Renal cortex interstitium (tissue), 15 donors: ENCODE measurements around the gene ATRN. TPM values are rescaled to one million over a fixed set of nuclear protein-coding genes. Genes with fewer than 3 reads are reported as not detected.
"Not testable (repeated sequence)": the region's sequence is repeated elsewhere in the genome, so short reads cannot be mapped to it uniquely, and the experiment has no call there.

ENCODE experiments used
- DNase-seq, 11 donors: peaks; one replicate each; pipeline ENCODE4 v3.0.0-alpha.2; 2013; ENCODE audit warnings: low read depth in 9 of 11, low spot score in 4 of 11; ENCODE audit errors: extremely low read depth in 1 of 11
- long read RNA-seq, 16 experiments: transcript quantifications; one replicate each; lab custom pipeline, GENCODE V29; 2026
- polyA plus RNA-seq, 3 donors: library from polyadenylated mRNA; unstranded; fragments of 120-200 nt; gene quantifications; one replicate each; pipeline ENCODE4 v1.2.1, GENCODE V29; 2013; ENCODE audit not compliant: insufficient read length in 3 of 3

The ATRN gene
- polyA plus RNA-seq = 10 to 100 TPM; 49.6 to 53.7 (median 51.5) TPM
- long read RNA-seq, donor 1, full-length matches to known transcripts = 2 of 16 reads
- long read RNA-seq, donor 1, partial matches to known transcripts = 14 of 16 reads
- long read RNA-seq, donor 1, other reads (novel, unspliced or antisense) = 0 of 16 reads
- long read RNA-seq, donor 2 = 0 reads
- long read RNA-seq, donor 3, full-length matches to known transcripts = 3 of 23 reads
- long read RNA-seq, donor 3, partial matches to known transcripts = 20 of 23 reads
- long read RNA-seq, donor 3, other reads (novel, unspliced or antisense) = 0 of 23 reads
- long read RNA-seq, donor 4, full-length matches to known transcripts = 2 of 18 reads
- long read RNA-seq, donor 4, partial matches to known transcripts = 16 of 18 reads
- long read RNA-seq, donor 4, other reads (novel, unspliced or antisense) = 0 of 18 reads
- long read RNA-seq, donor 5, full-length matches to known transcripts = 6 of 51 reads
- long read RNA-seq, donor 5, partial matches to known transcripts = 45 of 51 reads
- long read RNA-seq, donor 5, other reads (novel, unspliced or antisense) = 0 of 51 reads
- long read RNA-seq, donor 6, full-length matches to known transcripts = 5 of 19 reads
- long read RNA-seq, donor 6, partial matches to known transcripts = 14 of 19 reads
- long read RNA-seq, donor 6, other reads (novel, unspliced or antisense) = 0 of 19 reads
- long read RNA-seq, donor 7, partial matches to known transcripts = 33 of 37 reads
- long read RNA-seq, donor 7, other reads (novel, unspliced or antisense) = 0 of 37 reads
- long read RNA-seq, donor 8, full-length matches to known transcripts = 3 of 35 reads
- long read RNA-seq, donor 8, partial matches to known transcripts = 32 of 35 reads
- long read RNA-seq, donor 8, other reads (novel, unspliced or antisense) = 0 of 35 reads
- long read RNA-seq, donor 9, partial matches to known transcripts = 34 of 35 reads
- long read RNA-seq, donor 9, other reads (novel, unspliced or antisense) = 0 of 35 reads
- long read RNA-seq, donor 10, partial matches to known transcripts = 5 of 5 reads
- long read RNA-seq, donor 10, other reads (novel, unspliced or antisense) = 0 of 5 reads
- long read RNA-seq, donor 11, full-length matches to known transcripts = 1 of 15 reads
- long read RNA-seq, donor 11, partial matches to known transcripts = 14 of 15 reads
- long read RNA-seq, donor 11, other reads (novel, unspliced or antisense) = 0 of 15 reads
- long read RNA-seq, donor 12, partial matches to known transcripts = 7 of 8 reads
- long read RNA-seq, donor 12, other reads (novel, unspliced or antisense) = 0 of 8 reads
- long read RNA-seq, donor 13, partial matches to known transcripts = 25 of 27 reads
- long read RNA-seq, donor 13, other reads (novel, unspliced or antisense) = 0 of 27 reads
- long read RNA-seq, donor 14, partial matches to known transcripts = 5 of 6 reads
- long read RNA-seq, donor 14, other reads (novel, unspliced or antisense) = 0 of 6 reads
- long read RNA-seq, donor 15, full-length matches to known transcripts = 3 of 3 reads
- long read RNA-seq, donor 15, partial matches to known transcripts = 0 of 3 reads
- long read RNA-seq, donor 15, other reads (novel, unspliced or antisense) = 0 of 3 reads
- long read RNA-seq, donor 16, partial matches to known transcripts = 60 of 62 reads
- long read RNA-seq, donor 16, other reads (novel, unspliced or antisense) = 0 of 62 reads

- peak; percentile 72 to 89 (median 84) for DNase-seq
These were observed at the start of gene ATRN for GRCh38 chr20:3470627-3471396. Gene ATRN (plus strand): TSS chr20:3471018. CDS start chr20:3471108, 90 bp downstream.

DNA sequence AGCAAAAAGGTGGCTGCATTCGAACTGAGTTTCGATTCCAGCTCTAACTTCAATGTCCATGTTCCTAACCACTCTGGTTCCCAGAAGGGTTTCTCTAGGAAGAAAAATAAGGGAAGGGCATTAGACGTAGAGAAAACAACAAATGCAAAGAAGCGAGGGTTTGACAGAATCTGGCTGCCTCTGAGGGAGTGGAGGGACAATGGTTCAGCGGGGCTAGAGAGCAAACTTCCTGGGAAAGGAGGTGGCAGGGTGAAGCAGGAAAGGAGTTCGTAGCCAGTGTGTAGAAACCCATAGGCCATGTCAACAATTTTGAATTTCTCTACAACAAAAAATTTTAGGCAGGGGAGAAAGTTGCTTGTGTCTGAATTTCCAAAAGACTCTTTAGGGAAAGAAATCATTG, 48.8 kb upstream of the ATRN start:
- DNase-seq = no peak

DNA sequence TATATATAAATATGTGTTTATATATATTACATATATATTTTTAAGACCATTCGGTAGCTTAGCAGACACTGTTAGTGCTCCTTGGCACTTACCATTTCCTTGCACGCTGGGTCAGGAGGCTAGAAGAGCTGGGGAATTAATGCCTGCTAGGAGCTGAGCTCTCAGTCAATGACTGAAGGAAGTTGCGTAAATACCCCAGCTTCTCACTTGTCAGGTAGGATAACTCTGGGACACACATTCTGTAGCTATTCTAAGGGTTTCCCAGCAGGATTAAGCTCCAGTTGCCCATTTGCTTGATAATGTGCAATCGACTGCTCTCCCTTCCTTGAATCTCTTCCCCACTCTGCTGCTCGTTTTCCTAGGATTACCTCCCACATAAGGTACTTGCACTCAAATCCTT, 47.7 kb upstream of the ATRN start:
- DNase-seq = no peak

DNA sequence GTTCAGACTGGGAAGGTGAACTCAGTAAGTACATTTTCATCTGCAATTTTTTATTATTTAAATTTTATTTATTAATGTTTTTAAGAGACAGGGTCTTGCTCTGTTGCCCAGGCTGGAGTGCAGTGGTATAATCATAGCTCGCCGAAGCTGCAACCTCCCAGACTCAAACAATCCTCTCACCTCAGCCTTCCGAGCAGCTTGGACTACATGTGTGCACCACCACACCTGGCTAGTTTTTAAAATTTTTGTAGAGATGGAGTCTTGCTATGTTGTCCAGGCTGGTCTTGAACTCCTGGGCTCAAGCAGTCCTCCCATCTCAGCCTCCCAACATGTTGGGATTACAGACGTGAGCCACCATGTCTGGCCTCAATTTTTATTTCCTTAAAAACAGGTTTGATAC, 44.1 kb upstream of the ATRN start:
- DNase-seq = not testable (repeated sequence)

DNA sequence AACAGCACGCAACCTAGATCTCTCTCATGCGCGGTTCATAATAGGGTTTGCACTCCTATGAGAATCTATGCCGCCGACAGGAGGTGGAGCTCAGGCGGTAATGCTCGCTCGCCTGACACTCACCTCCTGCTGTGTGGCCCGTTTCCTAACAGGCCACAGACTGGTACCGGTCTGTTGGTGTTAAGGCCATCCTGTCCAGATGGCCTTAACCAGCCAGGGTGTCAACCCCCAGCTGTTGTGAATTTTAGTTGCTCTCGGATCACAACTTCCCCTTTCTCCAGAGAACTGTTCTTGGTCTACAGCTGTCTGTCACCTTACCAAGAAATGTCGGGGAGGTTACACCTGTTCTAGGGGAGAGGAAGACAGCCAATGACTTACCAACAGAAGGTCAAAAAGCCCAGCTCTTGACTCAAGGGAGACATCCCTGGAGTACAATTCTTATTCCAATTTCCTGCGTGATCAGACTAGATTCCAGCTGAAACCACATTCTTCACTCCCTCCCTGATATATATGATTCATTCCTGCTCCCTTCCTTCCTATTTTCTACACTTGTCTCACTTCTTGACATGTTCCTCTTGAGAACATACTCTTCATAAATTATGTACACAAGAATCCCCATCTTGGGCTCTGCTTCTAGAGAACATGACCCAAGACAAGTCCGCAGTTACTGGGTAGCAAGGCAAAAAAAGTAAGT, 40.3 kb upstream of the ATRN start:
- no peak for DNase-seq

GRCh38 chr20:3431109-3431508, 39.7 kb upstream of the ATRN start:
- DNase-seq = no peak

- DNase-seq = no peak
These were observed 38.0 kb upstream of the ATRN start for GRCh38 chr20:3432844-3433243.

DNA sequence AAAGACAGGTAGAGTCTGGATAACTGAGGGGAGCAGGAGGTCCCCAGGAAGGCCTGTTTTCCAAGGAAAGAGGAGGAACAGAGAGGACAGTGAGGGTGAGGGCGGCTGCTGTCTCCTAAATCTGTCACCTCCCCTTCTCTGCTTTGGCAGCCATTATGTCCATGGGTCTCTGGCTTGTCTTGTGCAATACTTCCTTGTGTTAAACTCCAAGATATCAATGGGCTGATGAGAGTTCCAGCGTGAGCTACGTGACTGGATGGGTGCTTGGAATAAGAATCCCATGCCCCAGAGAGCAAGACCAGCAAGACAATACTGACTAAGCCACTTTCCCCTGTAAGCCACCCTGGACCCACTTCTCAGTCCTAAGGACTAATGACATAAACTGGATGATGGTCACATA, 37.1 kb upstream of the ATRN start:
- DNase-seq = no peak

- no peak for DNase-seq
These were observed 36.6 kb upstream of the ATRN start for GRCh38 chr20:3434232-3434631.

DNA sequence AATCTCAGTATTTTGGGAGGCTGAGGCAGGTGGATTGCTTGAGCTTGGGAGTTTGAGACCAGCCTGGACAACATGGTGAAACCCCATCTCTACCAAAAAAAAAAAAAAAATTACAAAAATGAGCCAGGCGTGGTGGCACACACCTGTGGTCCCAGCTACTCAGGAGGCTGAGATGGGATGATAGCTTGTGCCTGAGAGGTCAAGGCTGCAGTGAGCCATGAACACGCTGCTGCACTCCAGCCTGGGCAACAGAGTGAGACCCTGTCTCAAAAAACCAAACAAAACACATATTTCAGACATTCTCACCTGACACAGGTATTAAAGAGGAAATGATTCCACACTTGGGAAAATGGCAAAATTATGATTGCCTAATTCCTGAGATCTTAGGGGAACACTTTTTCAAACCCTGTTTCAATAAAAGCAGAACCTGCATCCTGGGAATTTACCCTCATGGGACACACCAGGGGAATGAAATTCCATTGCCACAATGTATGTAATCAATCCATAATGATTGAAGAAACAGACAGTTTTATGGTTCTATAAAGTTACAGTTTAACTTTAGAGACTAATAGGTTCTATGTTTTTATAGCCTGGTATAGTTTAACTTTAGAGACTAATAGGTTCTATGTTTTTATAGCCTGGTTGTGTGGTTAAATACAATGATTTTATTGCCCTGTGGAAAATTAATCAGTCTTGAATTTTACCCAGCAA, 33.8 kb upstream of the ATRN start:
- peak in 1 of 11 donors; percentile 18 for DNase-seq

DNA sequence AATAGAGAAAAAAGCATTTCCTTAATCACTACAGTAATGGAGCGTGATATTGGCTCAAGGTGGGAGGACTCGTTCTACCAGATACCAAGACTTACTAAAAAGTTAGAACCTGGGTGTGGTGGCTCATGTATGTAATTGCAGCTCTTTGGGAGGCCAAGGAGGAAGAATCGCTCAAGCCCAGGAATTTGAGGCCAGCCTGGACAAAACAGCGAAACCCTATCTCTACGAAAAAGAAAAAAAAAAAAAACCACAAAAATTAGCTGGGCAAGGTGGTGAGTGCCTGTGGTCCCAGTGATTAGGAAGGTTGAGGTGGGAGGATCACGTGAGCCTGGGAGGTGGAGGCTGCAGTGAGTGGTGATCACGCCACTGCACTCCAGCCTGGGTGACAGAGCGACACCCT, 24.0 kb upstream of the ATRN start:
- DNase-seq = peak in 1 of 11 donors; percentile 37

- DNase-seq = no peak
These were observed 23.5 kb upstream of the ATRN start for GRCh38 chr20:3447321-3447720.

- no peak for DNase-seq
These were observed 21.5 kb upstream of the ATRN start for GRCh38 chr20:3449319-3449718.

- no peak for DNase-seq
These were observed 18.7 kb upstream of the ATRN start for GRCh38 chr20:3452136-3452535.

DNA sequence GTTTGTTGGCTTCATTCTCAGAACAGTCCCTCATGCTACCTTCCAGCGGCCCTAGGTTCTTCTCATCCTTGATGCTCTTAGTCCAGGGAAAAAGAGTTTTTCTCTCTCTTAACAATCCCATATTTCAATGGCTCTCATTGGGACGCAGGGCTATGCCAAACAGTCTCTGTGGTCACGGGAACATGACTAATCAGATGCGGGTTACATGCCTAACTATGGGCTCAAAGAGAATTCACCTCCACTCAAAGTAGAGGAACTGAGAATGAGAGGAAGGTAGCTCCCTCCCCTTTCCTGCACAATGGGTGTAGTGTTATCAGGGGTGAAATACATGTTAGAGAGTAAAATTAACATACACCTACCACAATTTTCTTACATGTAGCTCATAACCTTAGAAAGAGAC, 18.1 kb upstream of the ATRN start:
- no peak for DNase-seq

- DNase-seq = peak in 1 of 11 donors; percentile 28
These were observed 16.0 kb upstream of the ATRN start for GRCh38 chr20:3454831-3455230.

GRCh38 chr20:3456648-3457047, 14.2 kb upstream of the ATRN start:
- DNase-seq = no peak
